NCI-H345 (cell line): ENCODE data around the gene CACNA1D.
"Not testable (repeated sequence)": the region's sequence is repeated elsewhere in the genome, so short reads cannot be mapped to it uniquely, and the experiment has no call there.

ENCODE experiments used
- DNase-seq: peaks from one replicate; lab custom pipeline; 2025; lab: John Stamatoyannopoulos, UW

The CACNA1D gene

GRCh38 chr3:53616971-53617892, 122.8 kb downstream of the CACNA1D start:
- no peak for DNase-seq

GRCh38 chr3:53617893-53618523, 123.6 kb downstream of the CACNA1D start:
- no peak for DNase-seq

GRCh38 chr3:53618524-53618906, 124.1 kb downstream of the CACNA1D start:
- DNase-seq: no peak

DNA sequence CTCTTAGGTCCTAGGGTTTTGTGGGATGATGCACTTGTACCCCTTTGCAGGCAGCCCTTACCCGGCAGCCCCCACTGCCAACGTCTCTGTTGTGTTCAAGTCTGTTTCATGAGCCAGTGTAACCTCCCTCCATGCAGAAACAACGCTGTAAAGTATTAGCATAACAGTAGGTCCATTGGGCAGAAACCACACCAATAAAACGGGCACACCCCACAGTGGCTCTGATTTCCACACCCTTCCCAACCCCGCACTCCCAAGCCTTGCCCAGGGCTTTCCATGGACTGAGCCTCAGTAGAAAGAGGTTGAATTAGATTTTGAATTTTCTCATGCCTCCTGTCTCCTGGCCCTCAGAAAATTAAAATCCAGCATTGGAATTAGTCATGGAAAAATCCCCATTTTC, 124.5 kb downstream of the CACNA1D start:
- no peak for DNase-seq

DNA sequence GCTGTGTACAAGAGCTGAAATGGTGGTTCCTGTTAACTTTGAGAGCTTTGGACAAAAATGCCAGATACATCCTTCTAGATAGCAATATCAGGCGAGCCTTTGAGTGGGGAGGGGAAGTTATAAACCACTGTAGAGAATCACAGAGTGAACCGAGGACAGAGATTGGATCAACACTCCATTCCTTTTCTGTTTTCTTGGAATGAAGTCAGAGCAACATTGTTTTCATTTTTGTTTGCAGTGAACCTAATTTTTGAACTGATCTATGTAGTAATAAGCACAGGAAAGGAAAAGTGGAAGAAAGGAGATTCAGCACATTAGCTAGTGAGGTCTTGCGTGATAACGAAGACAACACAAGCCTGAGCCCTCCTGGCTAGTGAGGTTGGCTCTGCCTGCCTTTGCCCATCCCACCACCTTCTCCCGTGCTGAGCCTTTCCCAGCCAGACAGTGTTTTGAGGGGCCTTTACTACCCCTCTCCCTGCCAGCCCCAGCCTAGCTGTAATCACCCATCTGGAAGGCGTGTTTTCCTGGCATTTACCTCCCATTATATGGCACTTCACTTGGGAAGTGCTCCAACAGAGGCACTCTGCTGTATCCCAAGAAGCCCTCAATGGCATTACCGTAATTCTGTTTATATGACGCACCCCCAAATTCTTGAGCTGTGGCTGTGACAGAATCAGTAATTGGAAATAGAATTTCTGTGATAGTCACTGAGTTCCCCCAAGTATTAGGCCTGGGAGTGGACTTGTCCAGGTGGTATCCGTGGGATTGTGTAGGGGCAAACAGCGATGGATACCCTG, 129.8 kb downstream of the CACNA1D start:
- no peak for DNase-seq

DNA sequence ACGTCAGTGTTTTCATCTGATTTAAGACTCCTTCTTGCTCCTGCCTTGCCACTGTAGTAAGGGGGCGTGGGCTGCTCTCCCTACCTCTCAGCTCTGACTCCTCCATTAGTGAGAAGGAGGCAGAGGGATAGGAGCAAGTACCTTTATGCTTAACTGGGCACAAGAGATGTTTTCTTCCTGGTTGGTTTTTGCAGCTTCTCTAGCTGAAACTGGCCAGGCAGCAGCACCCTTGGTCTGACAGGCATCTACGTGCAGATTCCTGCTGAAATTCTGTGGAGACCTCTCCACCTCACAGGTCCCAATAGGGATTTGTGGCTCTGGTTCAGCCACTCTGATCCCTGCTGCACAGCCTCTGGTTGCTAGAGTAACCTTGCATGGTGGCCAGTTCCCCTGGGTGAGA, 132.5 kb downstream of the CACNA1D start:
- DNase-seq: no peak

DNA sequence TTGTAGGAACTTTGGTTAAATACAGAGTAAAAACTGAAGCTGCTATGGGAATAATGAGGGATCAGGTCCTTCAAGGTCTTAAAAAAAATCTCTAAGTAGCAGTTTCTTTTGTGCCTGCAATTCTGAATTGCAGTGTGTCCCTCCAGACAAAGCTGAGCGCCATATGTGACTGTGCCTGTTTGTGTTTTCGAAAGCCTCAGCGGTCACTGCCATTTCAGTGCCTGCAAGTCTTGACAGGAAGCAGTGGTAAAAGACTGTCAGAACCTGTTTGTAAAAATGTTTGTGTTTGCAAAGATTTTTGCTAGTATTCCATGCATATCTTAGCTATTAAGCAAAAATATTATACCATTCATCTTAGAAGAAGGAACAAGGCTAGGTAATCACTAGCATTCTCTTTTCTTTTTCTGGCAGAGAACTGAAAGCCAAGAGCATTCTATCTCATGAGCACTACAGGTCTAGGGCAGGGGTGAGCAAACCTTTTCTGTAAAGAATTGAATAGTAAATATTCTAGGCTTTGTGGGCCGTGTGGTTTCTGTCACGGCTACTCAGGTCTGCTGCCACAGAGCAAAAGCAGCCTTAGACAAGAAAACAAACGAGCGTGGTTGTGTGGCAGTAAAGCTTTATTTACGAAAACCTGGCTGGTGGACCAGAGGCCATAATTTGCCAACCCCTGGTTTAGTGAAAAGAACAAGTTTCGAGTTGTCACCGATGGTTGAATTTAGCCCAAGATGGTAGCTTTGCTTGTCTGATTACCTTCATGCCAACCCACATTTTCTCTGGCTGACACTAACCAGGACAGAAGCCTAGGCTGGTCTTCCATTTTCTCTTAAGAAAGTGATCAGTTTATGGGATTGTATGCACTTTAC, 134.4 kb downstream of the CACNA1D start:
- no peak for DNase-seq

- no peak for DNase-seq
Measured at GRCh38 chr3:53629402-53629723, 135.0 kb downstream of the CACNA1D start.

DNA sequence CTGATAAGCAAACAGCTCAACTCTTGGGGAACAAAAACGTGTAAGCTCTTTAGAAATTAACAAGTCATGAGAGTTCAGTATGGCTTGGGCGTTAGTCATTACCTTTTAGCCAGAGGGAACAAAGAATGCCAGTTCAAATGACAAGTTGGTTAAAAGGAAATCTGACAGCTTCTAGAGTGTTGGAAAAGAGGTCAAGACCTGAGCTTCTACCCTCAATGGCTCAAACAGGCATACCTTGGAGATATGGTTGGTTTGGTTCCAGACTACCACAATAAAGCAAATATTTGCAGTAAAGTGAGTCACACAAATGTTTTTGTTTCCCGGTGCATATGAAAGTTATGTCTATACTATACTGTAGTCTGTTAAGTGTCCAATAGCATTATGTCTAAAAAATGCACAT, 136.1 kb downstream of the CACNA1D start:
- DNase-seq: no peak

DNA sequence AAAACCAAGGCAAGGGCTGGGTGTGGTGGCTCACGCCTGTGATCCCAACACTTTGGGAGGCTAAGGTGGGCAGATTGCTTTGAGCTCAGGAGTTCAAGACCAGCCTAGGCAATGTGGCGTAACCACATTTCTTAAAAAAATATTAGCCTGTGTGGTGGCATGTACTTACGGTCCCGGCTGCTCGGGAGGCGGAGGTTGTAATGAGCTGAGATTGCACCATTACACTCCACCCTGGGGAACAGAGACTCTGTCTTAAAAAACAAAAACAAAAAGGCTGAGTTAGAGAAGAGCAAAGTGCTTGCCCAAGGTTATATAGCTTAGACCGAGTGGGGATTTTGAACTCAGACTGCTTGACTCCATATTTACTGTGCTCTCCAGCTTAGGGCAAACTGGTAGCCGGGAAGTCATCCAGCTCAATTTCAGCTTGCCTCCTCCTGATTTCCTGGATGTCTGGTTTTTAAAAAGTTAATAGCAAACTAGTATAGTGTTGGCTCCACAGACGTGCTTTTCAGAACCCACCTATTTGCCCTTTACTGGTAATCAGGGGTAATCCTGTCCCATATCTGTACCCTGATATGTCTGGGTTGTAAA, 138.9 kb downstream of the CACNA1D start:
- no peak for DNase-seq

DNA sequence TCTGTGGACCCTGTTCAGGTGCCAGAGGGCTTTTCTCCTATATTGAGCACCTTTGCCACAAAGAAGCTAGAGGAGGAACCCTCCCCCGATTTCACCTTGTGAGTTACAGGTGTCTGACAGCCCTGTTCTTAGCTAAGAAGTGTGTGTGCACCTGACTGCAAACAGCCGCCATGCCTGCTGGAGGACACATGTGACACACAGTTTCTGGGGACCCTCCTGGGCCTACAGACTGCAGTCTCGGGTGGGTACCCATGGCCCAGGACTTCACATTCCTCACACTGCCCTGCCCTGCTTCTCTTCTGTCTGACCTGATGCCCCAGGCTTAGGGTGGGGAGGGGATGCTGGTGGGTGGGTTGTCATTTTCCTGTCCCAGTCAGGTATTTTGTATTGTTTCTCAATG, 140.6 kb downstream of the CACNA1D start:
- DNase-seq: no peak

DNA sequence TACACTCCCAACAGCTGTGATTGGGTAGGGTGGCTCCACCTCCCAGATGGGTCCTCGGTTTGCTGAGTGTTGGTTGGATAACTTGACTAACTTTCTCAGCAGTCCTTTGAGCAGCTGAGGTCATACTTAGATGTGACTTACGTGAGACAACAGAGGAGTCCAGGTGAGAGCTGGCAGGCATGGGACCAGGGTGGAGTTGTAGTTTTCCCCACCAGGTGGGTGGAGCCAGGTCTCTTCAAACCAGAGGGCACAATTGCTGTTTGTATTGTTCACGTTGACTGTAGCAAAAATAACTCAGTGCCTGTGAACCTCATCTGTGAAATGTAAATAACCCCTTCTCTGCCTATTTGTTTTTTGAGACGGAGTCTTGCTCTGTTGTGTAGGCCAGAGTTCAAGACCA, 144.4 kb downstream of the CACNA1D start:
- DNase-seq: not testable (repeated sequence)

DNA sequence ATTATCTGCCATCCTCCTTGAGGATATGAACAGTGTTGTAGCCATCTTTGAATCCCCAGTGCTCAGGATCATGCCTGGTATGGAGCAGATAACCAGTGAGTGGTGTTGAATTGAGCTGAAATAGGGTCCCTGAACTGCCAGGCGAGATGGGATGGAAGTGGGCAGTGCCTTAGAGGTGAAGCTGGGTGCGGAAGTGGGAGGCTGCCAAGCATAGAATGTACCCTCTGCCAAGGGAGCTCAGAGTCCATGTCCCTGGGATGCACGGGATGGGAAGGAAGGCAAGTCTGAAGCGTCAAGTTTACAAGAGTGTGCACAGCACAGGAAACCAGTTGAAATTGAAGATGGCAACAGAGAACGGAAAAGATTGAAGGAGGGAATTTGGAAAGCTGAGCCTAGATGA, 147.0 kb downstream of the CACNA1D start:
- DNase-seq: no peak

DNA sequence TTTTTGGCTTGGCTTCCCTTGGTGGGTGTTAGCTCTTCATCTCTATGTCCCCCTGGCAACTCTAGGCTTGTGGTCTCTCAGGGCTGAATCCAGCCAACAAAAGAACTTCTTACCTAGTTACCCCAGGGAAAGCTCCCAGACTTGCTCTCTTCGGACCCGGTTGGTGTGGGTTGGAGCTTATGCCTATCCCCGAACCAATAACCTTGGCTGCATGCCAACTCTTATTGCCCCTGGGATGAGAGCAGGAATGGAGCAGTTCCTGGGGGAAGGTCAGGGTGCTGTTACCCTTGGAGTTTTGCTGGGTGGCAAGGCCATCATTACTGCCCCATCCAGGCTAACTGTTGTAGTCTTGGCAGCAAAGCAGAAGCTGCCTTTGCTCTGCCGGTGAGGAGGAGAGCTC, 147.8 kb downstream of the CACNA1D start:
- DNase-seq: no peak

- DNase-seq: no peak
Measured at GRCh38 chr3:53643757-53644156, 149.3 kb downstream of the CACNA1D start.

DNA sequence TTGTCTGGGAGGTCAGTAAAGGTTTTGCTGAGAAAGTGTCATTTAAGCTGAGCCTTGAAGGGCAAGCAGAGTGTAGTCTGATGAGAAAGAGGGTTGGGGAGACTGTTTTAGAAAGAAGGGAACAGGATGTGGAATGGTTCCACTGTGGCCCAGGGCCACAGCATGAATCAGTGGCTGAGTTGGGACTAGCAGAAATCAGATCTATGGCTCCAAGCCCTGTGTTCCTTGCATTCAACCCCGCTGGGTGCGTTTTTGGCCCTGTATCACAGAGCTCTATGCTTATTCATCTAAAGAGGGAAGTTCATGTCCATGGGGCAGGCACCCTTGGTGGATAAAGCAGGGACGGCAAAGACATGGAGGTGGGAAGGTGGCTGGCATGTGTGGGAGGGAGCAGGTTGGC, 151.3 kb downstream of the CACNA1D start:
- no peak for DNase-seq

GRCh38 chr3:53646723-53647122, 152.3 kb downstream of the CACNA1D start:
- DNase-seq: no peak

GRCh38 chr3:53649816-53650215, 155.4 kb downstream of the CACNA1D start:
- DNase-seq: no peak

DNA sequence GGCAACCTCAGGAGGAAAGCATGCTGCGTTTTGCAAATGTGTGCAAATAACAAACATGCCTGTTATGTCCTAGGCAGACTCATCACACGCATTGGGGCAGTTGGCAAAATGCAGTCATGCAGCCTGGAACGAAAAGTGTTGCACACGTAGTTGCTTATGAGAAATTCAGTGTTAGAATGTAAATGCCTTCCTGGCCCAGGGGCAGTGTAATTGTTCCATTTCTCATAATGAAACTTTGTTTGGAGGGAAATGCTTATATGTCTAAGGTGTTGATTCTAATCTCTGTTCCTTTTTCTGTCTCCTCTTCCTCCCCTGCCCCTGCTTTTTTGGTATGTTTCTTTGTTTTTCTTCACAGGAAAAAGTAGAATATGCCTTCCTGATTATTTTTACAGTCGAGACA, 156.0 kb downstream of the CACNA1D start:
- no peak for DNase-seq

GRCh38 chr3:53650928-53651661, 156.7 kb downstream of the CACNA1D start:
- no peak for DNase-seq

DNA sequence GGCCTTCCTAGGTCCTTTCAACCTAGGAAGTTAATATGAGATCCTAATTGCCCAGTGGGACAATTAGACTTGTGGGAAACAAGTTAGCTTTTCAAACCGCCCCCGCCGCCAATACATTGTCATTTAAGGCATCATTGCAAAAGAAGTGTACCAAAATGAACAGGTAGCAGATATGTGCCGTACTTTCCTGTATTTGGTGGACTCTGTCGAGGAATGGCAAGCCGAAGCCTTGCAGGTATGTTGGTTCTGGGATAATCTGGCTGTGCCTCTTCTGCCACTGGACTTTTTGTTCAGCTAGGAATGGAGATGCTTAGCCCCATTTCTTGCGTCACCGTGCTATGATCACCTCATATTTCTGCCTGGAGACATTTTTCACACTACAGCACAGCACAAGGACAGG, 157.5 kb downstream of the CACNA1D start:
- no peak for DNase-seq
